Measurements from ENCODE around the gene C1orf167. TPM values are rescaled to one million over a fixed set of nuclear protein-coding genes. Genes with fewer than 3 reads are reported as not detected.

Gene C1orf167
- total RNA-seq, 1 experiment from 2014 or later = 0.39 TPM

- Histone ChIP-seq H3K4me2 (ENCODE audit: insufficient read depth, insufficient read length, low read length) (no peak overlapping the region), H2BK15ac (ENCODE audit: low read depth, low read length) (no peak overlapping the region), H3K4me1 (ENCODE audit: insufficient read depth, low read length) (0 out of 2 replicates have a peak, but pooled peaks cover 2% of the 10 kb centered on the region), H3K18ac (ENCODE audit: insufficient read length, low read depth, low read length) (no peak overlapping the region), H3K23me2 (ENCODE audit: insufficient read length, low read depth, low read length, poor library complexity, severe bottlenecking) (no peaks in the 10 kb centered on the region), H3K79me2 (ENCODE audit: insufficient read depth, low read length) (no peaks in the 10 kb centered on the region), H4K8ac (replicated peaks; ENCODE audit: insufficient read length, low read depth, low read length) (no peak overlapping the region), H3K23ac (ENCODE audit: insufficient read length, low read depth, low read length) (no peak overlapping the region), H3K27me3 (ENCODE audit: insufficient read depth, low read length) (no peaks in the 10 kb centered on the region), H3K27ac (ENCODE audit: insufficient read length, low read depth, low read length) (no peak overlapping the region), H3K4ac (ENCODE audit: low read depth, low read length) (no peak overlapping the region), H2BK20ac (ENCODE audit: low read depth, low read length, poor library complexity, severe bottlenecking) (no peak overlapping the region), H2AFZ (ENCODE audit: low read length) (no peak overlapping the region), H2BK12ac (ENCODE audit: insufficient read length, low read depth, low read length) (no peak overlapping the region), H4K20me1 (ENCODE audit: control insufficient read depth, insufficient read depth, insufficient read length) (no peaks in the 10 kb centered on the region), H2BK120ac (ENCODE audit: low read depth, low read length, poor library complexity, severe bottlenecking) (no peak overlapping the region), H3K9ac (ENCODE audit: extremely low read depth, insufficient read length, low read length) (no peak overlapping the region), H2BK5ac (ENCODE audit: insufficient read length, low read length) (no peak overlapping the region), H3K9me3 (ENCODE audit: control insufficient read depth, low read depth, low read length) (no peaks in the 10 kb centered on the region), H3K79me1 (ENCODE audit: insufficient read depth, low read depth, low read length, poor library complexity, severe bottlenecking) (no peaks in the 10 kb centered on the region), H3K56ac (ENCODE audit: insufficient read length, low read depth, low read length) (no peak overlapping the region), H4K91ac (ENCODE audit: insufficient read length, low read depth, low read length) (no peak overlapping the region), H3K14ac (ENCODE audit: insufficient read depth, low read length) (no peak overlapping the region), H2AK5ac (ENCODE audit: insufficient read length, low read length) (no peak overlapping the region), H3T11ph (ENCODE audit: low read length) (no peak overlapping the region), H4K5ac (ENCODE audit: insufficient read length, low read depth, low read length) (no peak overlapping the region)
- no peak for DNase-seq
- no peaks in the 10 kb centered on the region for H3K36me3 Mint-ChIP-seq (ENCODE audit: insufficient read depth in 1 of 3, low read depth in 3 of 3)
- H3K27me3 Mint-ChIP-seq (ENCODE audit: low read depth) = peaks cover 4% of the 10 kb centered on the region; the same call in 1 of the 2 replicates
- H3K4me1 Mint-ChIP-seq = peaks cover 11 to 14% of the 10 kb centered on the region in 2 experiments
- no peak for TF ChIP-seq CTCF (conservative IDR thresholded peaks at IDR 0.05)
- no peaks in the 10 kb centered on the region for H3K9me3 Mint-ChIP-seq
- no peak overlapping the region for H3K4me3 Mint-ChIP-seq
- H3K27ac Mint-ChIP-seq = no peak overlapping the region
- no CpG with 5 or more reads among the region's 12 CpGs for WGBS (ENCODE audit: extremely low coverage, insufficient read length, low lambda C conversion rate)
These were observed 19.3 kb downstream of the C1orf167 start for GRCh38 chr1:11781297-11781696.
